ENCODE measurements around the gene PHF3. TPM values are rescaled to one million over a fixed set of nuclear protein-coding genes. Genes with fewer than 3 reads are reported as not detected.

PHF3 gene
- total RNA-seq, 2 donors from 2014 or later, result 68.2 to 72.5 TPM

DNA sequence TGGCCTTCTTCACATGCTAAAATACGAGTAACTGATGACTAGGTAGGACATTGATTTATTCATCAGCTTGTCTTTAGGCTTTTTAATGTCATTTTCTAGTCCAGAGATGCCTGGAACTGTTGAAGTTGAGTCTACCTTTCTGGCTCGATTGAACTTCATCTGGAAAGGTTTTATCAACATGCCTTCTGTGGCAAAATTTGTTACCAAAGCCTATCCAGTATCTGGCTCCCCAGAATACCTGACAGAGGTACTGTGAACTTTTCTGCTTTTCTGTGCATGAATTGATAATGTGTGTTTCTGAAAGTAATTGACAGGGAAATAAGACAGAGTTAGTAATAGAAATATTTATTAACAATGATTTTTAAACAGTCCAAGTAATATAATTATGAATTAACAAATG is 71.0 kb downstream of the PHF3 start:
- Histone ChIP-seq H3K36me3 (ENCODE audit: control insufficient read depth, insufficient read depth, low read length) (peaks cover 92% of the 10 kb centered on the region), H3K27ac (ENCODE audit: low read depth, low read length) (no peak overlapping the region), H3K9me3 (ENCODE audit: control insufficient read depth, low read length) (no peaks in the 10 kb centered on the region), H3K9ac (ENCODE audit: extremely low read depth, low read length, poor library complexity, severe bottlenecking) (no peak overlapping the region), H3K4me3 (ENCODE audit: low read length) (no peak overlapping the region), H3K27me3 (ENCODE audit: control insufficient read depth, insufficient read depth, low read length, poor library complexity, severe bottlenecking) (no peaks in the 10 kb centered on the region), H3K4me1 (ENCODE audit: control insufficient read depth, insufficient read depth, low read length) (no peaks in the 10 kb centered on the region)
- H3K27me3 Mint-ChIP-seq (ENCODE audit: insufficient read depth), result no peaks in the 10 kb centered on the region
- H3K9me3 Mint-ChIP-seq, result no peaks in the 10 kb centered on the region
- 90 to 91% methylated on average over 2 of the region's 2 CpGs for WGBS, 2 experiments (ENCODE audit: insufficient coverage in 1 of 2, insufficient read length in 1 of 2)
- H3K4me1 Mint-ChIP-seq, result no peaks in the 10 kb centered on the region
- H3K27ac Mint-ChIP-seq, result no peak overlapping the region
- H3K4me3 Mint-ChIP-seq, result no peak overlapping the region
- H3K36me3 Mint-ChIP-seq (ENCODE audit: low read depth), result peaks cover 70% of the 10 kb centered on the region
- DNase-seq, result no peak
- TF ChIP-seq, protein P1, sequence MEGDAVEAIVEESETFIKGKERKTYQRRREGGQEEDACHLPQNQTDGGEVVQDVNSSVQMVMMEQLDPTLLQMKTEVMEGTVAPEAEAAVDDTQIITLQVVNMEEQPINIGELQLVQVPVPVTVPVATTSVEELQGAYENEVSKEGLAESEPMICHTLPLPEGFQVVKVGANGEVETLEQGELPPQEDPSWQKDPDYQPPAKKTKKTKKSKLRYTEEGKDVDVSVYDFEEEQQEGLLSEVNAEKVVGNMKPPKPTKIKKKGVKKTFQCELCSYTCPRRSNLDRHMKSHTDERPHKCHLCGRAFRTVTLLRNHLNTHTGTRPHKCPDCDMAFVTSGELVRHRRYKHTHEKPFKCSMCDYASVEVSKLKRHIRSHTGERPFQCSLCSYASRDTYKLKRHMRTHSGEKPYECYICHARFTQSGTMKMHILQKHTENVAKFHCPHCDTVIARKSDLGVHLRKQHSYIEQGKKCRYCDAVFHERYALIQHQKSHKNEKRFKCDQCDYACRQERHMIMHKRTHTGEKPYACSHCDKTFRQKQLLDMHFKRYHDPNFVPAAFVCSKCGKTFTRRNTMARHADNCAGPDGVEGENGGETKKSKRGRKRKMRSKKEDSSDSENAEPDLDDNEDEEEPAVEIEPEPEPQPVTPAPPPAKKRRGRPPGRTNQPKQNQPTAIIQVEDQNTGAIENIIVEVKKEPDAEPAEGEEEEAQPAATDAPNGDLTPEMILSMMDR (conservative IDR thresholded peaks at IDR 0.05), result no peak

DNA sequence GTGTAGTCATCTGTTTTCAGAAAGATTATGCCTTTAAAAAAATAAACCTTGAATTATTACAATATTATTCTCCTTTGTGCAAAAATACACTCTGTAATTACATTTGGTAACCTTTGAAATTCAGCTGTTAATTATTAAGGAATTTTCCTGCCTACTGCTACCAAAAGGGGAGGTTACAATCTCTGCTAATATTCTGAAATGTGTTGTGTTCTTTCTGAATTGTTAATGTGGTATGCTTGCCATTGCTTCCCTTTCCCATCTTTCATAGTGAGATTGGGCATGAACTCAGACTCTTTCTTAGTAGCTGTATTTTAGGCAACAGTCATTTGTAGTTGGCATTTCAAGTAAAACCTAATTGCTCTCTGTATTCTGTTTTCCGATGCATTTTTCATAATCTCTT is 73.0 kb downstream of the PHF3 start:
- Histone ChIP-seq H3K9me3 (ENCODE audit: control insufficient read depth, low read length) (no peaks in the 10 kb centered on the region), H3K9ac (ENCODE audit: extremely low read depth, low read length, poor library complexity, severe bottlenecking) (no peak overlapping the region), H3K27ac (ENCODE audit: low read depth, low read length) (no peak overlapping the region), H3K4me1 (ENCODE audit: control insufficient read depth, insufficient read depth, low read length) (no peaks in the 10 kb centered on the region), H3K36me3 (ENCODE audit: control insufficient read depth, insufficient read depth, low read length) (peaks cover 93% of the 10 kb centered on the region), H3K4me3 (ENCODE audit: low read length) (no peak overlapping the region), H3K27me3 (ENCODE audit: control insufficient read depth, insufficient read depth, low read length, poor library complexity, severe bottlenecking) (no peaks in the 10 kb centered on the region)
- TF ChIP-seq, protein P1 (conservative IDR thresholded peaks at IDR 0.05), result no peak
- Mint-ChIP-seq H3K4me1 (peaks cover 8% of the 10 kb centered on the region), H3K36me3 (ENCODE audit: low read depth) (peaks cover 73% of the 10 kb centered on the region), H3K4me3 (no peak overlapping the region), H3K27ac (no peak overlapping the region), H3K9me3 (no peaks in the 10 kb centered on the region), H3K27me3 (ENCODE audit: insufficient read depth) (no peaks in the 10 kb centered on the region)
- DNase-seq, result no peak
- 100% methylated on average over 1 of the region's 1 CpG; no CpG with 5 or more reads in 1 of the 2 experiments for WGBS, 2 experiments (ENCODE audit: insufficient coverage in 1 of 2, insufficient read length in 1 of 2)

DNA sequence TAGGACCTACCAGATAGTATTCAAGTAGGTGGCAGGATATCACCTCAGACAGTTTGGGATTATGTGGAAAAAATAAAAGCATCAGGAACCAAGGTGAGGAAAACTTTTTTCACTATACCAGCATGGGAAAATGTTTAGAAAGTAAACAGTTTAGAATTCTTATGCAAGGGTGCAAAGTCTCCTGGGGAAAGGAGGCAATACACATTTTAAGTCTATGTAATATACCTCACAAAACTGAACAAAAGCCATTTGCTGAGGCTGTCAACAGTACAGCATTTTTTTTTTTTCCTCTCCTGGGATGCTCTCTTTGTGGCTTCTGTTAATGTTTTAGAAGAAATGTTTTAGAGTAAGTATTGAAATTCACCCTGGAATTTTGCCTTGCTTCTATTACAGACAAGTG is 73.5 kb downstream of the PHF3 start:
- H3K4me3 Mint-ChIP-seq, result no peak overlapping the region
- DNase-seq, result no peak
- TF ChIP-seq, protein P1 (conservative IDR thresholded peaks at IDR 0.05), result no peak
- peaks cover 70% of the 10 kb centered on the region for H3K36me3 Mint-ChIP-seq (ENCODE audit: low read depth)
- Histone ChIP-seq H3K36me3 (ENCODE audit: control insufficient read depth, insufficient read depth, low read length) (peaks cover 94% of the 10 kb centered on the region), H3K27me3 (ENCODE audit: control insufficient read depth, insufficient read depth, low read length, poor library complexity, severe bottlenecking) (no peaks in the 10 kb centered on the region), H3K9me3 (ENCODE audit: control insufficient read depth, low read length) (no peaks in the 10 kb centered on the region), H3K4me3 (ENCODE audit: low read length) (no peak overlapping the region), H3K27ac (ENCODE audit: low read depth, low read length) (no peak overlapping the region), H3K9ac (ENCODE audit: extremely low read depth, low read length, poor library complexity, severe bottlenecking) (no peak overlapping the region), H3K4me1 (ENCODE audit: control insufficient read depth, insufficient read depth, low read length) (no peaks in the 10 kb centered on the region)
- H3K27ac Mint-ChIP-seq, result peak overlapping the region; percentile 58
- no peaks in the 10 kb centered on the region for H3K9me3 Mint-ChIP-seq
- no peaks in the 10 kb centered on the region for H3K27me3 Mint-ChIP-seq (ENCODE audit: insufficient read depth)
- peaks cover 8% of the 10 kb centered on the region for H3K4me1 Mint-ChIP-seq
